SK-N-SH (cell line): ENCODE measurements around the gene AIMP1. TPM values are rescaled to one million over a fixed set of nuclear protein-coding genes. Genes with fewer than 3 reads are reported as not detected.

ENCODE experiments used
- CTCF ChIA-PET: fragments of 300-600, 350-600 bp; formaldehyde crosslinking; extraction: SDS; loops from one replicate; lab custom pipeline; 2021; lab: Yijun Ruan, JAX
- POLR2A ChIA-PET: fragments of 350-600 bp; sonication (Branson Sonifier 250); formaldehyde crosslinking; extraction: SDS; loops from one replicate; lab custom pipeline; 2020; ENCODE audit warnings: antibody characterized with exemption, inconsistent platforms; lab: Yijun Ruan, JAX
- DNase-seq: peaks from one replicate; pipeline ENCODE4 v3.0.0; 2012
- H2AFZ ChIP-seq: fragments of 200-600 bp; sonication (generic); 2 replicates; pipeline ENCODE4 v1.8.1; 2016; ENCODE audit warnings: antibody characterized with exemption, mild to moderate bottlenecking, low read depth
- H3F3A ChIP-seq: fragments of 200-600 bp; sonication (generic); replicated peaks from 2 replicates; pipeline ENCODE3; 2016; ENCODE audit warnings: antibody characterized with exemption, mild to moderate bottlenecking; ENCODE audit not compliant: insufficient read depth
- H3K27ac ChIP-seq, 2 experiments: fragments of 200-500 bp in 1 of 2; fragments of 200-600 bp in 1 of 2; sonication (Bioruptor generic) in 1 of 2; sonication (generic), shearing (Covaris generic) in 1 of 2; 2 replicates each; pipeline versions ENCODE4 v1.5.1 to v1.6.1; 2014 to 2016; ENCODE audit warnings: low read depth in 2 of 2, inconsistent platforms in 1 of 2, low read length in 1 of 2, mild to moderate bottlenecking in 1 of 2, mixed read lengths in 1 of 2
- H3K27me3 ChIP-seq: fragments of 200-600 bp; sonication (generic), shearing (Covaris generic); 2 replicates; pipeline ENCODE4 v1.6.1; 2016; ENCODE audit warnings: mixed run types; ENCODE audit not compliant: insufficient read depth
- H3K36me3 ChIP-seq, 2 experiments: fragments of 200-500 bp in 1 of 2; fragments of 200-600 bp in 1 of 2; sonication (Bioruptor generic) in 1 of 2; sonication (generic) in 1 of 2; replicated peaks in 1 of 2; 2 replicates each; pipeline versions ENCODE3 to v1.5.1; 2014 to 2016; ENCODE audit warnings: low read length in 1 of 2, mild to moderate bottlenecking in 1 of 2; ENCODE audit not compliant: insufficient read depth in 2 of 2, control insufficient read depth in 1 of 2
- H3K4me1 ChIP-seq, 2 experiments: fragments of 200-500 bp in 1 of 2; fragments of 200-600 bp in 1 of 2; sonication (Bioruptor generic) in 1 of 2; sonication (generic), shearing (Covaris generic) in 1 of 2; 2 replicates each; pipeline versions ENCODE4 v1.5.1 to v1.6.1; 2014 to 2016; ENCODE audit warnings: low read depth in 1 of 2, low read length in 1 of 2, mixed run types in 1 of 2; ENCODE audit not compliant: insufficient read depth in 2 of 2, control insufficient read depth in 1 of 2
- H3K4me2 ChIP-seq: fragments of 200-600 bp; sonication (generic), shearing (Covaris generic); 2 replicates; pipeline ENCODE4 v1.6.1; 2017; ENCODE audit warnings: mixed run types
- H3K4me3 ChIP-seq, 2 experiments: fragments of 200-500 bp in 1 of 2; fragments of 200-600 bp in 1 of 2; sonication (Bioruptor generic) in 1 of 2; sonication (generic), shearing (Covaris generic) in 1 of 2; 2 replicates each; pipeline versions ENCODE4 v1.5.1 to v1.8.1; 2014 to 2016; ENCODE audit warnings: low read depth in 2 of 2, inconsistent platforms in 1 of 2, low read length in 1 of 2, mild to moderate bottlenecking in 1 of 2, mixed read lengths in 1 of 2, moderate library complexity in 1 of 2
- H3K79me2 ChIP-seq: fragments of 200-600 bp; sonication (generic); 2 replicates; pipeline ENCODE4 v1.8.1; 2017; ENCODE audit warnings: mild to moderate bottlenecking; ENCODE audit not compliant: insufficient read depth
- H3K9ac ChIP-seq: fragments of 200-600 bp; sonication (generic); 2 replicates; pipeline ENCODE4 v1.6.1; 2017; ENCODE audit warnings: mixed run types
- H3K9me2 ChIP-seq: fragments of 200-600 bp; sonication (generic); 2 replicates; pipeline ENCODE4 v1.6.1; 2017; ENCODE audit warnings: mixed run types
- H3K9me3 ChIP-seq: fragments of 200-600 bp; sonication (generic); 2 replicates; pipeline ENCODE4 v1.6.1; 2017; ENCODE audit warnings: mixed run types, mild to moderate bottlenecking, moderate library complexity
- H4K20me1 ChIP-seq: fragments of 200-600 bp; sonication (generic); 2 replicates; pipeline ENCODE4 v1.6.1; 2017; ENCODE audit warnings: mild to moderate bottlenecking, mixed run types; ENCODE audit not compliant: insufficient read depth
- CHD2 ChIP-seq: fragments of 150-350 bp; IDR thresholded peaks from 2 replicates; pipeline ENCODE4 v1.6.1; 2018; ENCODE audit warnings: low read length; ENCODE audit not compliant: partially characterized antibody
- ELF1 ChIP-seq: IDR thresholded peaks from 2 replicates; pipeline ENCODE4 v1.4.0; 2012
- EZH2phosphoT487 ChIP-seq: fragments of 200-600 bp; sonication (generic); IDR thresholded peaks from 2 replicates; pipeline ENCODE4 v1.6.1; 2017; ENCODE audit warnings: low read depth, mixed run types, mild to moderate bottlenecking, antibody characterized with exemption, moderate library complexity, borderline replicate concordance
- FOSL2 ChIP-seq: IDR thresholded peaks from 2 replicates; pipeline ENCODE4 v1.4.0; 2012; ENCODE audit warnings: low read depth, mild to moderate bottlenecking, moderate library complexity, borderline replicate concordance
- GATA2 ChIP-seq: sonication (generic); formaldehyde crosslinking; IDR thresholded peaks from 2 replicates; pipeline ENCODE4 v1.5.0; 2020; ENCODE audit warnings: mild to moderate bottlenecking, missing genetic modification reagents
- IRF3 ChIP-seq: fragments of 150-350 bp; IDR thresholded peaks from 2 replicates; pipeline ENCODE4 v1.6.1; 2016; ENCODE audit warnings: mild to moderate bottlenecking, low read depth, low read length
- MAX ChIP-seq: IDR thresholded peaks from 2 replicates; pipeline ENCODE4 v1.4.0; 2012; ENCODE audit warnings: low read depth
- MEF2A ChIP-seq: IDR thresholded peaks from 2 replicates; pipeline ENCODE4 v1.4.0; 2012; ENCODE audit warnings: low read depth, borderline replicate concordance
- PBX3 ChIP-seq: IDR thresholded peaks from 2 replicates; pipeline ENCODE4; 2012
- POLR2AphosphoS5 ChIP-seq: IDR thresholded peaks from 2 replicates; pipeline ENCODE4 v1.6.1; 2012; ENCODE audit warnings: low read depth, low read length
- RAD21 ChIP-seq: IDR thresholded peaks from 2 replicates; pipeline ENCODE4 v1.6.1; 2012; ENCODE audit warnings: mild to moderate bottlenecking, low read length
- RCOR1 ChIP-seq: fragments of 150-350 bp; IDR thresholded peaks from 2 replicates; pipeline ENCODE4 v1.6.1; 2017; ENCODE audit warnings: antibody characterized with exemption, low read length
- REST ChIP-seq: IDR thresholded peaks from 2 replicates; pipeline ENCODE4 v1.6.1; 2012; ENCODE audit warnings: mild to moderate bottlenecking, low read depth, low read length, moderate library complexity
- RFX5 ChIP-seq: IDR thresholded peaks from 2 replicates; pipeline ENCODE4 v1.6.1; 2012; ENCODE audit warnings: mild to moderate bottlenecking, improper control_type of control experiment, low read length
- SIN3A ChIP-seq: IDR thresholded peaks from 2 replicates; pipeline ENCODE4 v1.6.1; 2012; ENCODE audit warnings: low read depth, mild to moderate bottlenecking, low read length, moderate library complexity, borderline replicate concordance
- TAF1 ChIP-seq: IDR thresholded peaks from 2 replicates; pipeline ENCODE4 v1.6.1; 2012; ENCODE audit warnings: low read depth, mild to moderate bottlenecking, low read length, moderate library complexity, borderline replicate concordance
- TCF12 ChIP-seq: IDR thresholded peaks from 2 replicates; pipeline ENCODE4 v1.4.0; 2012
- TEAD4 ChIP-seq: IDR thresholded peaks from 2 replicates; pipeline ENCODE4 v1.4.0; 2012; ENCODE audit warnings: mild to moderate bottlenecking, borderline replicate concordance; ENCODE audit not compliant: insufficient read depth
- USF2 ChIP-seq: fragments of 150-350 bp; IDR thresholded peaks from 2 replicates; pipeline ENCODE4 v1.6.1; 2017; ENCODE audit warnings: antibody characterized with exemption, low read length, low read depth, borderline replicate concordance
- YY1 ChIP-seq: IDR thresholded peaks from 2 replicates; pipeline ENCODE4 v1.4.0; 2012; ENCODE audit warnings: low read depth, mild to moderate bottlenecking
- WGBS: methylation state at CpG from one replicate; pipeline ENCODE4 v1.1.6; 2017; ENCODE audit warnings: low lambda C conversion rate; 5-methylcytosine and 5-hydroxymethylcytosine counted together
- polyA plus RNA-seq, 3 experiments: library from polyadenylated mRNA; depleted of rRNA; stranded (reverse); fragments of >200 nt; gene quantifications; 2 replicates each; pipeline ENCODE4 v1.2.3, GENCODE V29; 2012

Gene AIMP1
- polyA plus RNA-seq, 1 of the 3 experiments (the other 2 are of a cell fraction), result 14.0 TPM

- H3K36me3 ChIP-seq, result peaks cover 58 to 82% of the 10 kb centered on the region in 2 experiments
Measured at GRCh38 chr4:106336618-106337017, 20.3 kb downstream of the AIMP1 start.

GRCh38 chr4:106337916-106338315 lies 21.6 kb downstream of the AIMP1 start:
- Histone ChIP-seq H3K4me1 (no peaks in the 10 kb centered on the region; a peak in 1 of 4 replicates), H3K4me3 (no peak overlapping the region), H3K4me2 (no peak overlapping the region), H3K36me3 (peaks cover 46 to 76% of the 10 kb centered on the region in 2 experiments), H2AFZ (no peak overlapping the region), H3K79me2 (peaks cover 29% of the 10 kb centered on the region; the same call in 1 of the 2 replicates), H3F3A (peaks cover 23% of the 10 kb centered on the region), H3K9me2 (no peaks in the 10 kb centered on the region), H3K9ac (no peak overlapping the region), H3K27ac (no peak overlapping the region), H4K20me1 (no peaks in the 10 kb centered on the region), H3K27me3 (no peaks in the 10 kb centered on the region), H3K9me3 (0 out of 2 replicates have a peak, but pooled peaks cover 8% of the 10 kb centered on the region)
- ChIA-PET CTCF (interaction anchor here (1.0 kb wide), 1 partner anchor 11 kb away, joined by 3 read pairs; no protein-coding TSS in a partner anchor), POLR2A (no interaction called here)
- no peak for DNase-seq
- no peak for TF ChIP-seq CHD2
- no peak for TF ChIP-seq REST
- no peak for TF ChIP-seq GATA2 (CRISPR knock-in tag)
- TF ChIP-seq RAD21, result no peak
- TF ChIP-seq TEAD4, result no peak
- TF ChIP-seq TAF1, result no peak
- TF ChIP-seq RFX5, result no peak
- TF ChIP-seq EZH2phosphoT487, result no peak
- TF ChIP-seq TCF12, result no peak
- TF ChIP-seq PBX3, result no peak
- TF ChIP-seq YY1, result no peak
- TF ChIP-seq POLR2AphosphoS5, result no peak
- no peak for TF ChIP-seq RCOR1
- TF ChIP-seq FOSL2, result no peak

More at GRCh38 chr4:106336618-106337017, 20.3 kb downstream of the AIMP1 start:
- H3K9me3 ChIP-seq, result 0 out of 2 replicates have a peak, but pooled peaks cover 8% of the 10 kb centered on the region
- no peak overlapping the region for H3K27ac ChIP-seq
- no peaks in the 10 kb centered on the region for H4K20me1 ChIP-seq
- H3K4me1 ChIP-seq, result no peaks in the 10 kb centered on the region; a peak in 1 of 4 replicates
- no peak for DNase-seq
- CTCF ChIA-PET, result no interaction called here
- no peaks in the 10 kb centered on the region for H3K9me2 ChIP-seq
- TF ChIP-seq SIN3A (no peak), USF2 (no peak), ELF1 (no peak), MEF2A (no peak), YY1 (no peak), IRF3 (no peak), MAX (no peak), TAF1 (no peak), RFX5 (no peak)
- TF ChIP-seq, all 33 proteins: peak for 0
- no peak overlapping the region for H3K4me3 ChIP-seq
- 94% methylated on average over 3 of the region's 3 CpGs for WGBS
- H2AFZ ChIP-seq, result no peak overlapping the region
- no peak overlapping the region for H3K9ac ChIP-seq
- H3K79me2 ChIP-seq, result peaks cover 17% of the 10 kb centered on the region
- POLR2A ChIA-PET, result no interaction called here
- no peaks in the 10 kb centered on the region for H3K27me3 ChIP-seq
- peaks cover 23% of the 10 kb centered on the region for H3F3A ChIP-seq
- H3K4me2 ChIP-seq, result no peak overlapping the region
